BJ (cell line): ENCODE data around the gene LIPN. TPM values are rescaled to one million over a fixed set of nuclear protein-coding genes. Genes with fewer than 3 reads are reported as not detected.
A peak's percentile ranks its signal among the peaks of the same experiment; 100 is the strongest.
"Not testable (repeated sequence)": the region's sequence is repeated elsewhere in the genome, so short reads cannot be mapped to it uniquely, and the experiment has no call there.

Experiments used
- CTCF ChIA-PET: fragments of 350-600 bp; formaldehyde crosslinking; extraction: SDS; loops from one replicate; lab custom pipeline; 2021; ENCODE audit warnings: antibody characterized with exemption, inconsistent platforms; lab: Yijun Ruan, JAX
- POLR2A ChIA-PET: fragments of 300-600 bp; sonication (Branson Sonifier 250); formaldehyde crosslinking; extraction: SDS; loops from one replicate; lab custom pipeline; 2021; ENCODE audit warnings: antibody characterized with exemption; lab: Charles Lee
- DNase-seq: peaks from one replicate; pipeline ENCODE4 v3.0.0-alpha.2; 2011; ENCODE audit warnings: low read depth
- H3K27me3 ChIP-seq: 2 replicates; pipeline ENCODE4 v1.6.0; 2011; ENCODE audit warnings: low read length; ENCODE audit not compliant: control insufficient read depth, insufficient read depth
- H3K36me3 ChIP-seq: 2 replicates; pipeline ENCODE4 v1.5.1; 2011; ENCODE audit warnings: low read length; ENCODE audit not compliant: control insufficient read depth, insufficient read depth
- H3K4me3 ChIP-seq: 2 replicates; pipeline ENCODE4 v1.5.1; 2011; ENCODE audit warnings: low read depth, mild to moderate bottlenecking, control low read depth, low read length
- polyA plus RNA-seq: library from polyadenylated mRNA; depleted of rRNA; stranded (reverse); fragments of >200 nt; gene quantifications from 2 replicates; pipeline ENCODE4 v1.2.3, GENCODE V29; 2011
- TF ChIP-seq, protein P1 (sequence below): IDR thresholded peaks from 2 replicates; pipeline ENCODE4 v1.5.1; 2011; ENCODE audit warnings: low read depth, mild to moderate bottlenecking, control low read depth, inconsistent platforms, low read length, moderate library complexity; ENCODE audit not compliant: insufficient read depth

The LIPN gene
- polyA plus RNA-seq, 1 experiment, result not detected

DNA sequence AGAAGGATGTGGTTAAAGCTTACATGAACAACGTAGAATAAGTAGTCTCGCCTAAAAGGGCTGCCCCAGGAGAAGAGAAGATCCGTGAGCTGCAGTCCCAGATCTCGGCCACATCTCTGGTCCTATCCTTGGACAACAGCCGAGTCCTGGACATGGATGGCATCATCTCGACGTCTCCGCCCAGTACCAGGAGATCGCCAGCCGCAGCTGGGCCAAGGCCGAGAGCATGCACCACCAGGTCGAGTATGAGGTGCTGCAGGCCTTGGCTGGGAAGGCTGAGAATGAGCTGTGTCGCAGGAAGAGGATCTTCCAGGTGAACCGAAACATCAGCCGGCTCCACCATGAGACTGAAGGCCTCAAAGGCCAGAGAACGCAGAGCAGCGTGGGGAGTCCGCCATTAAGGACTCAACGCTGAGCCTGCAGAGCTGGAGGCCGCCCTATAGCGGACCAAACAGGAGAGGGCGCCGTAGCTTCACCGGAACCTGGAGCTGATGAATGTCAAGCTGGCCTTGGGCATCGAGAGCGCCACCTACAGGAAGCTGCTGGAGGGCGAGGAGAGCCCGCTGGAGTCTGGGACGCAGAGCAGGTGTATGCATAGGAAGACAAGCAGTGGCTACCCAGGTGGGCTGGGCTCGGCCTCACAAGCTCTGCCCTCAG lies 31.6 kb upstream of the LIPN start:
- CTCF ChIA-PET, result interaction anchor here (0.6 to 1.6 kb wide), 11 partner anchors 9 to 165 kb away, joined by 3 to 5 read pairs (median 3); partner anchors contain the start of gene RNLS
- peaks cover 13% of the 10 kb centered on the region for H3K27me3 ChIP-seq
- TF ChIP-seq, protein P1, sequence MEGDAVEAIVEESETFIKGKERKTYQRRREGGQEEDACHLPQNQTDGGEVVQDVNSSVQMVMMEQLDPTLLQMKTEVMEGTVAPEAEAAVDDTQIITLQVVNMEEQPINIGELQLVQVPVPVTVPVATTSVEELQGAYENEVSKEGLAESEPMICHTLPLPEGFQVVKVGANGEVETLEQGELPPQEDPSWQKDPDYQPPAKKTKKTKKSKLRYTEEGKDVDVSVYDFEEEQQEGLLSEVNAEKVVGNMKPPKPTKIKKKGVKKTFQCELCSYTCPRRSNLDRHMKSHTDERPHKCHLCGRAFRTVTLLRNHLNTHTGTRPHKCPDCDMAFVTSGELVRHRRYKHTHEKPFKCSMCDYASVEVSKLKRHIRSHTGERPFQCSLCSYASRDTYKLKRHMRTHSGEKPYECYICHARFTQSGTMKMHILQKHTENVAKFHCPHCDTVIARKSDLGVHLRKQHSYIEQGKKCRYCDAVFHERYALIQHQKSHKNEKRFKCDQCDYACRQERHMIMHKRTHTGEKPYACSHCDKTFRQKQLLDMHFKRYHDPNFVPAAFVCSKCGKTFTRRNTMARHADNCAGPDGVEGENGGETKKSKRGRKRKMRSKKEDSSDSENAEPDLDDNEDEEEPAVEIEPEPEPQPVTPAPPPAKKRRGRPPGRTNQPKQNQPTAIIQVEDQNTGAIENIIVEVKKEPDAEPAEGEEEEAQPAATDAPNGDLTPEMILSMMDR, result peak; percentile 31
- no peak for DNase-seq
- no peaks in the 10 kb centered on the region for H3K36me3 ChIP-seq
- no peak overlapping the region for H3K4me3 ChIP-seq
- POLR2A ChIA-PET, result no interaction called here

DNA sequence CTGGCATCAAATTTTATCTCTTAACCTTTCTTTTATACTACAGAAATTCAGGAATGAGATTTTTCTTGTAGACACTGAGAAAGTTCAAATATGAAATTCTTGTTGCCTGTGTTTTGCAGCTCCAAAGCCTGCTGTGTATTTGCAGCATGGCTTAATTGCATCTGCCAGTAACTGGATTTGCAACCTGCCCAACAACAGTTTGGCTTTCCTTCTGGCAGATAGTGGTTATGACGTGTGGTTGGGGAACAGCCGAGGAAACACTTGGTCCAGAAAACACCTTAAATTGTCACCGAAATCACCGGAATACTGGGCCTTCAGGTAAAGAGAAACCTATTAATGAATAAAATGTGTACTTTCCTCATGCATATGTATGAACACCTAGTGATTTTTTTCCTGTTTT lies 29.0 kb upstream of the LIPN start:
- POLR2A ChIA-PET, result no interaction called here
- H3K36me3 ChIP-seq, result no peaks in the 10 kb centered on the region
- DNase-seq, result no peak
- H3K27me3 ChIP-seq, result peaks cover 11% of the 10 kb centered on the region
- TF ChIP-seq, protein P1, result no peak
- CTCF ChIA-PET, result no interaction called here
- H3K4me3 ChIP-seq, result no peak overlapping the region

DNA sequence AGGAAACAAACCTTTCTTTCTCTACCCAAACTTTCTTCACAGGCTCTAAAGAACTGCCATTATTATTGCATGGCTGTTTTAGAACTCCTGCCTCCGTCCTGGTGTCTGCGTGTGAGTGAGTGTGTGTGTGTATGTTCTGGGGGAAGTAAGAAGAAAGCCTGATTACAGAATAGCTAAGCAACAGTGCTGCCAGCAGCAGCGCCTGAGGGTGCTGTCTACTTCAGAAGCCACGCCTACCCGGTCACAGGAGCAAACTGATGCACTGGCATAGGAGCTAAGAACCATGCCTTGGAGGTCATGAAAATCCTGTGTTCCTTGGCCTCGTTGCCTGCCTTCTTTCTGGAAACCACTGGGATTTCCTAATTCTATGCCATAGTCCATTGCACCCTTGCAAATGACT lies 28.5 kb upstream of the LIPN start:
- no peak overlapping the region for H3K4me3 ChIP-seq
- ChIA-PET CTCF (no interaction called here), POLR2A (no interaction called here)
- DNase-seq, result no peak
- peaks cover 10% of the 10 kb centered on the region for H3K27me3 ChIP-seq
- H3K36me3 ChIP-seq, result no peaks in the 10 kb centered on the region
- TF ChIP-seq, protein P1, result no peak

DNA sequence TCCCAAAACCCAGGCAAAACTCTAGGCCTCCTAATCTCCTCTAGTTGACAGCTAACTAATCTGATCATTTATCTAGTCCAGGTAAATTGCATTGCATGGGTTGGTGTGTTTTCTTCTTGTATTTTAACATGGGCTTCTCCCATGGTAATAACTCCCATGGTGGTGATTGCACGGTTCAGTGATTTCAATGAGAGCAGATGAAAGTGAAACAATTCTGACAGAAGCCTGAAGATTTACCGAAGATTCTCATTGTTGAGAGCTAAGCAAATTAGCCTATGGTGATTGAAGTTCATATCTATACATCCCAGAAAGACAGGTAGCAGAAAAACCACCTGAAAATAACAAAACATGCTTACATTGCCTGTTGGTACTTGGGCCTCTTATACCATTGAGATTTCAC lies 26.6 kb upstream of the LIPN start:
- TF ChIP-seq, protein P1, result no peak
- POLR2A ChIA-PET, result no interaction called here
- no peak for DNase-seq
- CTCF ChIA-PET, result no interaction called here
- H3K36me3 ChIP-seq, result no peaks in the 10 kb centered on the region
- no peak overlapping the region for H3K4me3 ChIP-seq
- H3K27me3 ChIP-seq, result peaks cover 2% of the 10 kb centered on the region; the same call in 1 of the 2 replicates

DNA sequence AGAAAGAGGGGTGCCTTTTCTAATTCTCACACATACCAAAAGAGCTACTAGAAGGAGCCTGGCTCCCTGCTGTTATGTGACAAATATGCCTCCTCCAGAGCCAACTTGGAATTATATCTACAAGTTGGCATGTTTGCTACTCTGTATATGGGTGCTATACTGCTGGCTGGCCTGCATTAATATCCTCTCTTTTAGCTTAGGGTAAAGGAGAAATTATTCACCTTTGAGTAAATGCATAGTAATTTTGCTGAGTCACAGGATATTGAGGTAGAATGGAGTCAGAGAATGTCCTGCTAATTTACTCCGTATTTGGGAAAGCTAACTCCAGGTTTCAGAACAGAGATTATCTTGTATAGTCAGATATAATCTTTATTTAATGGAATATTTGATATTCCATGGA lies 24.2 kb upstream of the LIPN start:
- ChIA-PET POLR2A (no interaction called here), CTCF (interaction anchor here (0.9 kb wide), 2 partner anchors 33 to 74 kb away, joined by 3 read pairs; no protein-coding TSS in a partner anchor)
- Histone ChIP-seq H3K36me3 (no peaks in the 10 kb centered on the region), H3K27me3 (no peaks in the 10 kb centered on the region), H3K4me3 (no peak overlapping the region)
- TF ChIP-seq, protein P1, result no peak
- DNase-seq, result no peak

DNA sequence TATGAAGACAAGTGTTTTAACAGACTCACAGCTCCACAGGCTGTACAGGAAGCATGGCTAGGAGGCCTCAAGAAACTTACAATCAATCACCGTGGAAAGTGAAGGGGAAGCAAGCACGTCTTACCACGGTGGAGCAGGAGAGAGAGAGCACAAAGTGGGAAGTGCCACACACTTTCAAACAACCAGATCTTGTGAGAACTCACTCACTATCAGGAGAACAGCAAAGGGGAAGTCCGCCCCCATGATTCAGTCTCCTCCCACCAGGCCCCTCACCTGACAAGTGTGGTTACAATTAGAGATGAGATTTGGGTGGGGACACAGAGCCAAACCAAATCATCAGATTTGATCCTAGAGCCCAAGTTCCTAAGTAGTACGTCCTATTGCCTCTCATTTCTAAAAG lies 17.9 kb upstream of the LIPN start:
- H3K4me3 ChIP-seq, H3K36me3 ChIP-seq, H3K27me3 ChIP-seq, POLR2A ChIA-PET, DNase-seq: not testable (repeated sequence)
- CTCF ChIA-PET, result interaction anchor here (2.0 kb wide), 1 partner anchor 14 kb away, joined by 5 read pairs; no protein-coding TSS in a partner anchor
